ENCODE results near the gene ZNF219. TPM values are rescaled to one million over a fixed set of nuclear protein-coding genes. Genes with fewer than 3 reads are reported as not detected.

ZNF219 gene
- total RNA-seq, 1 donor from 2014 or later, result 25.2 TPM

DNA sequence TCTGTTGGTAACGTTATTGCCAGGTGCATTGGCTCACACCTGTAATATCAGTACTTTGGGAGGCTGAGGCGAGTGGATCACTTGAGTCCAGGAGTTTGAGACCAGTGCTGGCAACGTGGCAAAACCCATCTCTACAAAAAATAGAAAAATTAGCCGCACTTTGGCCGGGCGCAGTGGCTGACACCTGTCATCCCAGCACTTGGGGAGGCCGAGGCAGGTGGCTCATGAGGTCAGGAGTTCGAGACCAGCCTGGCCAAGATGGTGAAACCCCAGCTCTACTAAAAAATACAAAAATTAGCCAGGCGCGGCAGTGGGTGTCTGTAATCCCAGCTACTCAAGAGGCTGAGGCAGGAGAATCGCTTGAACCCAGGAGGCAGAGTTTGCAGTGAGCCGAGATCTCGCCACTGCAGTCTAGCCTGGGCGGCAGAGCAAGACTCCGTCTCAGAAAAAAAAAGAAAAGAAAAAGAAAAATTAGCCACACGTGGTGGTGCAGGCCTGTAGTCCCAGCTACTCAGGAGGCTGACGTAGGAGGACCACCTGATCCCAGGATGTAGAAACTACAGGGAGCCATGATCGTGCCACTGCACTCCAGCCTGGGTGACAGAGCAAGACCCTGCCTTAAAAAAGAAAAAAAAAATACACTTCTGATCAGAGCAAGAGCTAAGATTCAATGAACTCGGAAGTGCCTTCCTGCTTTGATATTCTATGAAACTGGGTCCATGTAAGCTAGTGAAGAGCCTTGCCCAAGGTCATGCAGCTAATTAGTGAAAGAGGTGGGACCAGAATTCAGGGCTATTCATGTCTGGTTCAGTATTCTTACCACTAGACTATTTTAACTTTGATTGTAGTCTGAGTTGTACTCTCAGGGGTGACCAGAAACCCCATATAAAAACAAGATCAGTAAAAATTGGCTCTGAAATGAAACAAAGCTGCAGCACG lies 45.0 kb downstream of the ZNF219 start:
- no peak for TF ChIP-seq CTCF (IDR thresholded peaks at IDR 0.05)
- no peak for DNase-seq (ENCODE audit: extremely low spot score, unreplicated experiment)
- H3K27me3 Mint-ChIP-seq (ENCODE audit: unreplicated experiment), result no peaks in the 10 kb centered on the region
- no peak overlapping the region for H3K4me3 Mint-ChIP-seq (ENCODE audit: unreplicated experiment)
- H3K36me3 Mint-ChIP-seq (ENCODE audit: unreplicated experiment), result no peaks in the 10 kb centered on the region
- peaks cover 11% of the 10 kb centered on the region for H3K4me1 Mint-ChIP-seq (ENCODE audit: unreplicated experiment)
- no peak overlapping the region for H3K27ac Mint-ChIP-seq (ENCODE audit: unreplicated experiment)
- no peaks in the 10 kb centered on the region for H3K9me3 Mint-ChIP-seq (ENCODE audit: unreplicated experiment)

DNA sequence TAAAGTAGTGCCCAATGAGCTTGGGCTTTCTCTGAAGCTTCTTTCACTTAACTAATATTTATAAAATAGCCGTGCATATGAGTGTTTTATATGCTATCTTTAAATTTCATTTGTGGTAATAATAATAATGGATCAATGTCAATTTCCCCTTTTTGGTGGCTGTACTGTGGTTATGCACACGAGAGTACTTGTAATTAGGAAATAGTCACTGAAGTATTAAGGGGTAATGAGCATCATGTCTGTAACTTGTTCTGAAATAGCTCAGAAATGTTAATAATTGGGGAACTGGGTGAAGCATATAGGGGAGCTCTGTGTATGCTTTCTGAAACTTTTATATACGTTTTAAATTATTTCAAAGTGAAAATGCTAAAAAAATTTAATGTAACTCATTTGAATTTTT lies 47.9 kb downstream of the ZNF219 start:
- H3K9me3 Mint-ChIP-seq (ENCODE audit: unreplicated experiment), result no peaks in the 10 kb centered on the region
- peaks cover 8% of the 10 kb centered on the region for H3K4me1 Mint-ChIP-seq (ENCODE audit: unreplicated experiment)
- no peak for TF ChIP-seq CTCF (IDR thresholded peaks at IDR 0.05)
- no peak for DNase-seq (ENCODE audit: extremely low spot score, unreplicated experiment)
- no peak overlapping the region for H3K4me3 Mint-ChIP-seq (ENCODE audit: unreplicated experiment)
- no peaks in the 10 kb centered on the region for H3K36me3 Mint-ChIP-seq (ENCODE audit: unreplicated experiment)
- H3K27ac Mint-ChIP-seq (ENCODE audit: unreplicated experiment), result no peak overlapping the region
- H3K27me3 Mint-ChIP-seq (ENCODE audit: unreplicated experiment), result no peaks in the 10 kb centered on the region

GRCh38 chr14:21049271-21049673 lies 49.2 kb downstream of the ZNF219 start:
- no peak for TF ChIP-seq CTCF (IDR thresholded peaks at IDR 0.05)
- DNase-seq (ENCODE audit: extremely low spot score, unreplicated experiment), result no peak
- H3K36me3 Mint-ChIP-seq (ENCODE audit: unreplicated experiment), result no peaks in the 10 kb centered on the region

DNA sequence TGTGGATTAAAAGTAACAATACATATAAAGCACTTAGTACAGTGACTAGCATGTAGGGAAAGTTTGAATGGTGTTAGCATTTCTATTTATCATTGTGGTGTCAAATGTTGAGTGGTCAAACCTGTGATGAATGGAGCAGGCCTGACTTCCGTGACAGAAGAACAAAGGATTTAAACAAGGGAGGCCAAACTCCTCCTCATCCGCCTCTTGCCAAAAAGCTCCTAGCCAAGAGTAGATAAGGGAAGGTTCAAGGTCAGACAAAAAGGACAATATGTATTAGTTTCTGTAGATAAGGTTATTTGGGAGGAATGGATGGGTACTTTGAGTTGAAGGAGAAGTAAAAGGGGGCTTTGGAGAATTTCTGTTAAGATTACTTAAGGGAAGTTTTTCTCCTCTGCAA lies 49.8 kb downstream of the ZNF219 start:
- H3K4me1 Mint-ChIP-seq (ENCODE audit: unreplicated experiment), result peaks cover 16% of the 10 kb centered on the region
- no peaks in the 10 kb centered on the region for H3K9me3 Mint-ChIP-seq (ENCODE audit: unreplicated experiment)
- H3K36me3 Mint-ChIP-seq (ENCODE audit: unreplicated experiment), result no peaks in the 10 kb centered on the region
- H3K4me3 Mint-ChIP-seq (ENCODE audit: unreplicated experiment), result no peak overlapping the region
- peaks cover 10% of the 10 kb centered on the region for H3K27me3 Mint-ChIP-seq (ENCODE audit: unreplicated experiment)
- no peak for TF ChIP-seq CTCF (IDR thresholded peaks at IDR 0.05)
- DNase-seq (ENCODE audit: extremely low spot score, unreplicated experiment), result no peak
- H3K27ac Mint-ChIP-seq (ENCODE audit: unreplicated experiment), result no peak overlapping the region

More at GRCh38 chr14:21049271-21049673, 49.2 kb downstream of the ZNF219 start:
- Mint-ChIP-seq H3K27me3 (ENCODE audit: unreplicated experiment) (peaks cover 9% of the 10 kb centered on the region), H3K9me3 (ENCODE audit: unreplicated experiment) (no peaks in the 10 kb centered on the region), H3K4me1 (ENCODE audit: unreplicated experiment) (peaks cover 13% of the 10 kb centered on the region), H3K4me3 (ENCODE audit: unreplicated experiment) (no peak overlapping the region), H3K27ac (ENCODE audit: unreplicated experiment) (peak overlapping the region; percentile 29)

- H3K4me3 Mint-ChIP-seq (ENCODE audit: unreplicated experiment), result no peak overlapping the region
- TF ChIP-seq CTCF (IDR thresholded peaks at IDR 0.05), result no peak
- no peaks in the 10 kb centered on the region for H3K36me3 Mint-ChIP-seq (ENCODE audit: unreplicated experiment)
- H3K27ac Mint-ChIP-seq (ENCODE audit: unreplicated experiment), result no peak overlapping the region
- H3K4me1 Mint-ChIP-seq (ENCODE audit: unreplicated experiment), result peaks cover 29% of the 10 kb centered on the region
- no peak for DNase-seq (ENCODE audit: extremely low spot score, unreplicated experiment)
- H3K9me3 Mint-ChIP-seq (ENCODE audit: unreplicated experiment), result no peaks in the 10 kb centered on the region
- peaks cover 13% of the 10 kb centered on the region for H3K27me3 Mint-ChIP-seq (ENCODE audit: unreplicated experiment)
These were observed 51.1 kb downstream of the ZNF219 start for GRCh38 chr14:21047378-21047781.
